ENCODE results near the gene CA5A.
"Not testable (repeated sequence)": the region's sequence is repeated elsewhere in the genome, so short reads cannot be mapped to it uniquely, and the experiment has no call there.

CA5A gene

GRCh38 chr16:87900489-87900888, 35.8 kb downstream of the CA5A start:
- not testable (repeated sequence) for H3K27ac ChIP-seq; DNase-seq (ENCODE audit: low read depth, low spot score)

DNA sequence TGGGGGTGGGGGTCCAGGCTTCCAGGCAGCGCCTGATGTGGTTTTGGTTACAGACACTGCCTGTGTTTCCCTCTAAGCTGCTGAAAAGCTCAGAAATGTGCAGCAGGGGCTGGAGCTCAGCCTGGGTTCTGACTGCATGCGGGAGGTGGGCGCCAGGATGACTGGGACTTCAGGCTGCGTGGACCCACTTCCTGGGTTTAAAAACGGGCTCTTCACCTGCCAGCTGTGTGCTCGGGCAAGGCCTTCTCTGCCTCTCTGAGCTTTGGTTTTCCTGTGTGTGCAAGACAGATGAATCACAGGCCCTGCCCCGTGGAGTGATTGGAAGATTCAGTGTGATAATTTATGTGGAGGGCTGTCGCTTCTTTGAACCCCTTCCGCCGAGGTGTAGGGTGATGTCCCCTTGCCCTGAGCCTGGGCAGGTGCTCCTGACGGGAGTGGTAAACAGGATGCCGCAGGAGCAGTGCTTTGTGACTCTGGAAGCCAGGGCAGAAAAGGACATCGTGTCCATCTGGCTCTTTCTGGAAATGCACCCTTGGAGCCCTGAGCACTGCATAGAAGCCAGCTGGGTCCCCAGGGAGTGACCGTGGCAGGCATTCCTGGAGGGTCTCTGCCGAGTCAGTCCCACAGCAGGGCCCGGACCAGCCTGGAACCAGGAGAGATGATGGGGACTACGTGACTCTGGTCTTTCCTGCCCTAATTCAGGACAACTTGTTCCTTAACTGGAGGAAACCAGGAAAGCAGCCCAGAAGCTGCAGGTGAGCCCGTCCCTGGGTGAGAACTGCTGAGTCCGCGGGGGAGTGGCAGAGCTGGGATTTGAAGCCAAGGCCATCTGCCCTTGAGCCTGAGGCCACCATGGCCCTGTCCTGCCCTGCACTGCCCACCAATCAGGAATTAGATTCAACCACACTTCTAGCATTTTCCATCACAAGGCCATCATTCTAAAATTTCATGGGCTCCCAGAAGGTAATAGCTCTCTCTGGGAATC, 38.5 kb downstream of the CA5A start:
- no peak overlapping the region for H3K27ac ChIP-seq
- DNase-seq (ENCODE audit: low read depth, low spot score): no peak

GRCh38 chr16:87896924-87897520, 39.3 kb downstream of the CA5A start:
- not testable (repeated sequence) for DNase-seq (ENCODE audit: low read depth, low spot score); H3K27ac ChIP-seq

- not testable (repeated sequence) for H3K27ac ChIP-seq; DNase-seq (ENCODE audit: low read depth, low spot score)
Measured at GRCh38 chr16:87896176-87896890, 40.0 kb downstream of the CA5A start.

DNA sequence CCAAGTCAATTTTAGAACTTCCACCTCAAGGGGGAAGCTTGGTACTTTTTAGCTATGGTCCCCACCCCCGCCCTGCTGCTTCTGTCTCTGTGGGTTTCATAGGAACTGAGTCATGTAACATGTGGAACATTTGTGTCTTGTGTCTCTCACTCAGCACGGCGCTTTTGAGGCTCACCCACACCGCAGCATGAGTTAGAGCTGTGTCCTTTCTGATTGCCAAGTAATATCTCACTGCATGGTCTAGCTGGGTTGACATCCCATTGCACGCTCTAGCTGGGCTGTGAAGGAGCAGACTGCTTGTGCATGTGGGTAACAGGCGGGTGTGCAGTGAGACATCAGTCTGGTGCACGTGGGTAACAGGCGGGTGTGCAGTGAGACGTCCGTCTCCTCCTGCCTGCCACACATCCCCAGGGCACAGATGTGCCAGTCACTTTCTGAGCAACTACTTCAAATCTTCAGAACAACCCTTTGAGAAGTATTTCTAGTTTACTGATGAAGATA, 40.6 kb downstream of the CA5A start:
- H3K27ac ChIP-seq: no peak overlapping the region
- DNase-seq (ENCODE audit: low read depth, low spot score): no peak

GRCh38 chr16:87894005-87894404, 42.3 kb downstream of the CA5A start:
- H3K27ac ChIP-seq; DNase-seq (ENCODE audit: low read depth, low spot score): not testable (repeated sequence)

GRCh38 chr16:87891764-87892163, 44.6 kb downstream of the CA5A start:
- no peak for DNase-seq (ENCODE audit: low read depth, low spot score)
- H3K27ac ChIP-seq: no peak overlapping the region

GRCh38 chr16:87889762-87890161, 46.6 kb downstream of the CA5A start:
- DNase-seq (ENCODE audit: low read depth, low spot score); H3K27ac ChIP-seq: not testable (repeated sequence)

- not testable (repeated sequence) for H3K27ac ChIP-seq; DNase-seq (ENCODE audit: low read depth, low spot score)
Measured at GRCh38 chr16:87888346-87888745, 48.0 kb downstream of the CA5A start.

GRCh38 chr16:87887931-87888330, 48.4 kb downstream of the CA5A start:
- not testable (repeated sequence) for H3K27ac ChIP-seq; DNase-seq (ENCODE audit: low read depth, low spot score)

GRCh38 chr16:87885371-87885967, 50.9 kb downstream of the CA5A start:
- not testable (repeated sequence) for H3K27ac ChIP-seq; DNase-seq (ENCODE audit: low read depth, low spot score)

DNA sequence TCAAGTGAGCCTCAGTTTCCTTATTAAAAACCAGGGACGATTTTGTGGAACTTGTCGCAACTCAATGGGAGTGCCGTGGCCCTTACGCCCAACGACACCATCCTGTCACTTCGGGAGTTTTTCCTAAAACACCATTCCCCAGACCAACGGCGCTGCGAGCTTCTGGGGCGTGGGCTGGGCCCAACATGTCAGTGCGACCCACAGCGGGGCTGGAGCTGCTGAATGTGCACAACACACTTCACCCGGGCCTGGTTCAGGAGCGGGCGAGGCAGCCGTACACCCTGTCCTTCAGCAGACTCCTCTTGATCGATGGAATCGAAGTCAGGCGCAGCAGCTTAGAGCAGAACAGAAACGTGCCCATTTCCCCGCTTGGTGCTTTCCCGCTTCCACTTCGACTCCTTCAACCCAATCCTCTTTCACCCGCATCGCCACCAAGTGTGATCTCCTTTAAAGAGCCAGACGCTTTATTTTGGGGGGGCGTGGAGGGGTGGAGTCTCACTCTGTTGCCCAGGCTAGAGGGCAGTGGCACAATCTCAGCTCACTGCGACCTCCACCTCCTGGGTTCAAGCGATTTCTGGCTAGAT, 53.8 kb downstream of the CA5A start:
- H3K27ac ChIP-seq: no peak overlapping the region
- DNase-seq (ENCODE audit: low read depth, low spot score): no peak

- DNase-seq (ENCODE audit: low read depth, low spot score): no peak
- H3K27ac ChIP-seq: no peak overlapping the region
Measured at GRCh38 chr16:87881324-87882200, 54.8 kb downstream of the CA5A start.

- no peak for DNase-seq (ENCODE audit: low read depth, low spot score)
- no peak overlapping the region for H3K27ac ChIP-seq
Measured at GRCh38 chr16:87880117-87880696, 56.1 kb downstream of the CA5A start.

DNA sequence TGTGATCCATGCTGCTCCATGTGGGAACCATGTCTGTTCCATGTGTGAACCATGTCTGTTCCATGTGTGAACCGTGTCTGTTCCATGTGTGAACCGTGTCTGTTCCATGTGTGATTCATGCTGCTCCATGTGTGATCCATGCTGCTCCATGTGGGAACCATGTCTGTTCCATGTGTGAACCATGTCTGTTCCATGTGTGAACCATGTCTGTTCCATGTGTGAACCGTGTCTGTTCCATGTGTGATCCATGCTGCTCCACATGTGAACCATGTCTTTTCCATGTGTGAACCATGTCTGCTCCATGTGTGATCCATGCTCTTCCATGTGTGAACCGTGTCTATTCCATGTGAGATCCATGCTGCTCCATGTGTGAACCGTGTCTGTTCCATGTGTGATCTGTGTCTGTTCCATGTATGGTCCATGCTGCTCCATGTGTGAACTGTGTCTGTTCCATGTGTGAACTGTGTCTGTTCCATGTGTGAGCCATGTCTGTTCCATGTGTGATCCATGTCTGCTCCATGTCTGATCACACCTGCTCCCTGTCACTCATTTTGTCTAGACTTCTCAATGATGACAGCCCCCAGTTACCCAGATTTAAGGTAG, 56.8 kb downstream of the CA5A start:
- not testable (repeated sequence) for H3K27ac ChIP-seq

GRCh38 chr16:87878704-87879103, 57.6 kb downstream of the CA5A start:
- no peak for DNase-seq (ENCODE audit: low read depth, low spot score)
- no peak overlapping the region for H3K27ac ChIP-seq

More for the DNA sequence above, 56.8 kb downstream of the CA5A start:
- DNase-seq (ENCODE audit: low read depth, low spot score): not testable (repeated sequence)

DNA sequence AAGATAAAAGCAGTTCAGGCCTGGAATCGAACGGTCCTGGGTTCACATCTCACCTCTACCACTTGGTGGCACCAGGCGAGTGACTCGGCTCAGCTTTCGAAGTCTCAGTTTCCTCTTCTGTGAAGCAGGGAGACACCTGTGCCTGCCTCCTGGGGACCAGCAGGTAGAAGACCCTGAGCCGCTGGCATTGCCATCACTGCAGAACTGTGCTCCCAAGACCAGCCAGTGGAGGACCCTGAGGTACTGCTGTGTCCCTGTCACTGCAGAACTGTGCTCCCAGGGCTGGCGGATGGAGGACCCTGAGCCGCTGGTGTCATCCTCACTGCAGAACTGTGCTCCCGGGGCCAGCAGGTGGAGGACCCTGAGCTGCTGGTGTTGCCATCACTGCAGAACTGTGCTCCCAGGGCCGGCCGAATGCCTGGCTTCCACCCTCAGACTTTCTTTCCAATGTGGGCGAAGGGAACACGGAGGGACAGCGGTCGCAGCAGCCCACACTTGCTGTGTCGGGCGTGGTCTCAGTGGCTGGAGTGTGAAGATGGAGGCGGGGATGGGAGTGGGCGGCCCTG, 58.3 kb downstream of the CA5A start:
- H3K27ac ChIP-seq: no peak overlapping the region
- no peak for DNase-seq (ENCODE audit: low read depth, low spot score)

All from epithelial cell of prostate (primary cell).